KOPT-K1 (cell line): ENCODE measurements around the gene TMUB2.
A peak's percentile ranks its signal among the peaks of the same experiment; 100 is the strongest.

ENCODE experiments used
- H3K27ac ChIP-seq: fragments of 200-600 bp; sonication (generic); 2 replicates; pipeline ENCODE4 v1.5.1; 2016; ENCODE audit warnings: antibody characterized with exemption, mild to moderate bottlenecking, low read depth, low read length; ENCODE audit not compliant: poor library complexity, severe bottlenecking
- H3K36me3 ChIP-seq: fragments of 200-600 bp; sonication (generic); 2 replicates; pipeline ENCODE4 v1.5.1; 2017; ENCODE audit warnings: antibody characterized with exemption, mild to moderate bottlenecking, low read length, moderate library complexity; ENCODE audit not compliant: insufficient read depth
- H3K9me3 ChIP-seq: fragments of 200-600 bp; sonication (generic); 2 replicates; pipeline ENCODE4 v1.5.1; 2017; ENCODE audit warnings: antibody characterized with exemption, low read length, mild to moderate bottlenecking; ENCODE audit not compliant: insufficient read depth, poor library complexity, severe bottlenecking

The TMUB2 gene

DNA sequence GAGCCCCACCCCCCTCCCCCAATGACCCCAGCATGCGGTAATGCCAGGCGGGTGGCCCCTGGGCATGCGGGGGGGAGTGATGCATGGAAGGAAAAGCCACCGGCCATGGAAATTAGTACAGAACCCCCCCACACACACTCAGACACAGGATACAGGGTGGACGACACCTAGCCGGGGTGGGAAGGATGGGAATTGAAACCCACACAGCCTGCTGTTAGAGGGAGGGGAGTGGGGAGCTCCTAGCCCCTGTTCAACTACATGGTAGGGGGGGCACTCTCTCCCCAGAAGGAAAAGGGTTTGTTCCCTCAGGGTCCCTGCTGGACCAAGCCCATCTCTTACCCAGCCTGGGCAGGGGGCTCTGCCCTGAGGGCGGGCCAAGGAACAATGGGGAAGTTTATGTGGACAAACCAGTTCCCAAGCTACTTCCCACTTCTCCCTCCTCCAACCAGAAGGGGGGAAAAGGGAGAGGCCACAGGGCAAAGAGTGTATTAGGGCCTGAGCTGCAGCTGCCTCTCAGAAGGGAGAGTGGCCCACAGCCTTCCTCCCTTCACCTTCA lies 5.2 kb downstream of the TMUB2 start:
- H3K36me3 ChIP-seq = peaks cover 77% of the 10 kb centered on the region
- H3K27ac ChIP-seq = no peak overlapping the region
- no peaks in the 10 kb centered on the region for H3K9me3 ChIP-seq

DNA sequence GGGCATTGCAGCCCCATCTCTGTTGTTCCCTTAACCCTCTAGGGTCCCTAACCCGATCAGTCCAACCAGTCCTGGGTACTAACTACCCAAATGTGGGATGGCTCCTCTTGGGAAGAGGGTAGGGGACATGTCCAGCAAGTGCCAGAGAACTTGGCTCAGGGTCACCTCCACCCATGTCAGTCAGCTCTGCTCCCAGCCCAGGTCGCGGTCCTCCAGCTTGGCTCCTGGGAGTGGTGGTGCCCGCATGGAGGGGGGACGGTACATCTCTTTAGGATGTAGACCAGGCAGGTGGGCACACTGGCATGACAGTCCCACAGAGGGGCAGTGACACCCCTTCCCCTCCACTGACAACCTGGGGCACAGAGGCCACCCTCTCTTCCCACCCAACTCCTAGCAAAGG lies 6.0 kb downstream of the TMUB2 start:
- no peak overlapping the region for H3K27ac ChIP-seq
- no peaks in the 10 kb centered on the region for H3K9me3 ChIP-seq
- H3K36me3 ChIP-seq = peaks cover 84% of the 10 kb centered on the region

DNA sequence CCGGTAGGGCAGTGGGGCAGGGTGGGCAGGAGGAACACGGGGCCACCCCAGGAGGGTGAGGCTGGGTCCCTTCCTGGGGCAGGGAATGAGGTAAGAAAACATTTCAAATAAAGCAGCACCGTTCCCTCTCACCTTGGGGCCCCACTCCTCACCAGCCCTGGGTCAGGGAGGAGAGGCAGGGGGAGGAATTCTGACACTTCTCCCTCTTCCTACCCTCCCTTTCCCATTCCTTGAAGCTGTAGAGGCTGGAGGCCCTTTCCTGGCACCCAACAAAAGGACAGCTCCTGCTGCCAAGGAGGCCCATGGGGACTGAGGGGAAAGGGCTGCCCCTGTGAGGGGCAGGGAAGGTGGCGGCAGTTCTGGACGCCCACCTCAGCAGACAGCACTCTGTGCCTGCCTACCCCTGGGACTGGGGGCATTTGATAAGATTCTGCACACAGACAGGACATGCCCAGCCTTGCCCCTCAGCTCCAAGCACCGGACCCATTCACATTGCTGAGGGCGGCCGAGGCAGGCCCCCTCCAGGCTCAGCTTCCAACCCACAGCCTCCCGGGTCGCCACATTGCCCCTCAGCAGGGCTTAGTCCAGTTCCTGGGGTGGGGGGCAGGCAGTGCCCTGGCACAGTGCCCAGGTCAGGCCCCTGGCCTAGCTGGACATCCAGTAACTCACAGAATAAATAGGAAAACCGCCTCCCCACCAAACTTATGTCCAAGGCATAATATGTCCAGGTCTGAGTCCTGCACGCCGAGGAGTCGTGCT lies 6.7 kb downstream of the TMUB2 start:
- H3K27ac ChIP-seq = no peak overlapping the region
- no peaks in the 10 kb centered on the region for H3K9me3 ChIP-seq
- H3K36me3 ChIP-seq = peaks cover 84% of the 10 kb centered on the region

DNA sequence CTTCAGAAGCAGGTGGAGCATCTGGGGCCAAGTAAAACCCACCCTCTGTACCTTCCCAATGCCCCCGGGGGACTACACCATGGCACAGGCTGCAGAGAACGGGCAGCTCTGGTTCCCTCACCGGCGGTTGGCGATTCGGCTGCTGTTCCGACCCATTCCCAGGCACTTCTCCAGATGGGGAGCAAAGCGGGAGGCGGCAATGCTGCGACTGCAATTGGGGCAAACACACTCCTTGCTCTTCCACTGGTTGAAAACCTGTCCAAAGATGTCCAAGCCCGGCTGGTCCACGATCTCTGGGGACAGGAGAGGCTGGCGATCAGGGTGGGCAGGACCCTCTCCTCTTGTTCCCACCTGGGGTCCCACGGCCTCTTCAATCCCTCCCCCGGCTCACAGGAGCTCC lies 10.3 kb downstream of the TMUB2 start:
- H3K36me3 ChIP-seq = peaks cover 54% of the 10 kb centered on the region
- H3K9me3 ChIP-seq = no peaks in the 10 kb centered on the region
- H3K27ac ChIP-seq = no peak overlapping the region

DNA sequence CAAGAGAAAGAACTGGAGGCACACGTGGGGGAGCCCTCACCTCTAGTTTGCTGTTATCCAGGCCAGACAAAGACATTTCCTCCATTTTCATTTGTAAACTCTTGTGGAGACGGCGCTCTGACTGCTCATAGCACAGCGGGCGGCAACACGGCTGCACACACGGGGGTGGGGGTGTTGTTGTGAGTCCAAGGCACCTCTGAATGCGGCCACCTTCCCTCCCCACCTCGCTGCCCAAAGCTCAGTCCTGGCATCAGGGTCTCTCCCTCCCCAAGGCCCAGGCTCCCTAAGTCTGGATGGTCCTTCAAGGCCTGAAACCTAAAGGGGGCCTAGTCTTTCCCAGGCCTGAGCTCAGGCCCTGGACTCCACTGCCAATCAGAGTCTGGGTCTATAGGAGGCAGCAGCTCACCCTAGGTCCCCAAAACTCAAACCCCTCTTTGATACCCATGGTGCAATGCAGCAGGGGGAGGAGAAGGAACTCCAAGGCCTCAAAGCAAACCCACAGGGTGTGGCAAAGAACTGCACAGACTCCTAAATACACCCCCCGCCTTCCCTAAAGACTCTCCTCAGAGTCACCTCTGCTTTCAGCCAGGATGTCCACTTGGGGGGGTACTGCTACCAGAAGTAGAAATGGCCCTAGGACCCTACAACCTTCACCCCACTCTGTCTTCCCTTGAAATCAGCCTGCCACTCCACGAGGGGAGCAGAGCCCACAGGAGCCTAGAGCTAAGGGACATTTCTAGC lies 11.4 kb downstream of the TMUB2 start:
- Histone ChIP-seq H3K36me3 (peaks cover 44% of the 10 kb centered on the region), H3K9me3 (no peaks in the 10 kb centered on the region), H3K27ac (peak overlapping the region; percentile 95)

DNA sequence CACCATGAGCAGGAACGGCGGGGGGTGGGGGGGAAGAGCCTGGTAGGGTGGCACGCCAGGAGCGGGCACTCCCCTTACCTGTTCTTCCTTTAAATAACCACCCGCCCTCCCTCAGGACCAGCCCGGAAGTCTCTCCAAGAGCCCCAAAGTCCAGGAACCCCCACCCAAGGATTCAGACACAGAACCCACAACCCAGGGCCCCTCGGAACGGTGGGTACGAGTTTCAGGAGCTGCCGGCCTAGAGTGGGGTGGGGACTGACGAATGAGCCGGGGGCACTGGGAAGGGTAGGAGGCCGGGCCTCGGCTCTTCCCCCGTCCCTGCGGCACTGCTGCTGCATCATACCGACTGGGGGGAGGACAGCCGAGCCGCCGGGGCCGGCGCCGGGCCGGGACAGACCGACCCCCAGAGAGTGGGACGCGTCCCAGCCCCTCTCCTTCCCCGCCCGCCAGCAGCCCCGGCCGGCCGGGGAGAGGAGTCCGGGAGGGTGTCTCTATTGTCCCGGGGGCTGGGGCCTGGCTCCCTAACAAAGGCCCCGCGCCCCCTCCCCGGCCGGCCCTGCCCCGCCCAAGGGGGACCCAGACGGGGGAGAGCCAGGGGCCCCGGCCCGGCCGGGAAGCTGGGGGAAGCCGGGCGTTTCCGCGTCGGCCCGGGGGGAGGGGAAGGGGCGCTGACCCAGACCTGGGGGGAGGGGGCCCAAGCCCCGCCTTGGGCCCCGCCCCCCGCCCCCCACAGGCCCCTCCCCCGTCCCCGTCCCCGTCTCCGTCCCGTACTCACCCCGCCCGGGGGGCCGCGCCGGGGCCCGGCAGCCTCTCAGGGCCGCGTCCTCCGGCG lies 12.2 kb downstream of the TMUB2 start:
- Histone ChIP-seq H3K9me3 (no peaks in the 10 kb centered on the region), H3K27ac (peak overlapping the region; percentile 95), H3K36me3 (peaks cover 36% of the 10 kb centered on the region)

DNA sequence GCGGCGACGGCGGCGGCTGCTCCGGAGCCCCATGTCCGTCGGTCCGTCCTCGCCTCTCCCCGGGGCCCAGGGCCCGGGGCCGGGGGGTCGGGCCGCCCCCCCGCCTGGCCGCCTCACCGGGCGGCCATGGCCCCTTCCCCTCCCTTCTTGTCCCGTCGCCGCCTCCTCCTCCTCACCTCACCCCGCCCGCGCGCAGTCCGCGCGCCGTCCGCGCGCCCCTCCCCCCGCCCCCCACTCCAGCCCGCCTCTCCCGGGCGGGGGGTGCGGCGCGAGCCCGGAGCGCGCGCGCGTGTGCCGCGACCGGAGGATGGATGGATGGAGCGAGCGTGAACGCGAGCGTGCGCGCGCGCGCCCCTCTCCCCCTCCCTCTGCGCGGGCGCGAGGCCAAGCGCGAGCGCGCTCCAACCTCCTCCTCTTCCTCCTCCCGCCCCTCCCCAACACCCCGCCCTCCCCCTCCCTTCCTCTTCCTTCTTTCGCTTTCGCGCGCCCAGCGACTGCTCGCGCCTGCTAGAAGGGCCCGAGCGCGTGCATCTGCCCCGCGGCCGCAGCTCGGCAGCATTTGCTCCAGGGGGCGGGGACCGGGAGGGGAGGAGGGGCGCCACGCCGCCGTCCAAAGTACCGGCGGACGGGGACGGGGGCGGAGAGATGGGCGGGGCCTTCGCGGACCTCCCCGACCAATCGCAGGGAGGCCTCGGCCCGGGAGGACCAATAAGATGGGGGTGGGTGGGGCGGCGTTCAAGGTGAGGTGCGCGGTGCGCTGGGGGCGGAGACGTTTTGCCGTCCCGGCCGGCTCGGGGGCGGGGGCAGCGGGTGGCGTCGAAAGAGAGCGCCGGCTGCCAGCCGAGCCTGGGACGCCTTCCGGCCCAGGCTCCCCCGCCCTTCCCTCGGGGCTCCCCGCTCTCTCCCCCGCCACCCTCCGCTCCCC lies 13.0 kb downstream of the TMUB2 start, which contains the start of gene ATXN7L3:
ATXN7L3 (minus strand) TSS at position 332 of the 925 bp plus-strand sequence. CDS start 1,814 bp downstream, outside the sequence.
- H3K9me3 ChIP-seq = no peaks in the 10 kb centered on the region
- peak within 1 kb of the TSS; percentile 95 for H3K27ac ChIP-seq
- H3K36me3 ChIP-seq = peaks cover 27% of the 10 kb centered on the region

DNA sequence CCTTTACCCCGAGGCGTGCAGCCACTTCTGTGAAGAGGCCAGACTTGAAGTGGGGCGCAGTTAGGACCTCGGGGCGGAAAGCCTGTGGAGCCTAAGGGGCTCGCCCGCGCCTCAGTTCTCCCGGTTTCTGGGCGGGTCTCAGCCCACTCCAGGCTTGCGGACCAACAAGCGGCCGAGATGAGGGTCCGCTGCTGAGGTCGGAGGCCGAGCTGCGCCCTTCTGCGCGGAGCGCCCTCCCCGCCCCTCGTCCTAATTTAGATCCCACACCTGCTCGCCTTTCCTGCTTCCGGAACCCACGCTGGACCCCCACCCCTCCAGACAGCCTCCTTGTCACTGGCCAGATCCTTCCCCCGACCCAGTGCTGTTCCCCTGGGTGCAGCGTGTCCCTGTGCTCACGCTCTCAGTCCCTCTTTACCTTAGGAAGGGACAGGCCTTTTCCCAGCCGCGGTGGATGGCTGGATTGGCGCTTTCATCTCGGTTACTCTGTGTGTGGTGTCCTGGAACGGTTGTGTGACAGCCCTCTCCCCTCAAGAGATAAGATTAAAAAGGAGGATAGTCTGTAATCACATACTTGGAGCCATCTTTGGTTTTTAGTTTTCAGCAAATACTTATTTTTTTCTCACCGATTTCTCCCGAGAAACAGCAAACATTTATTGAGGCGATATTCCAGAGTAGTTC lies 13.8 kb downstream of the TMUB2 start:
- Histone ChIP-seq H3K9me3 (no peaks in the 10 kb centered on the region), H3K36me3 (peaks cover 22% of the 10 kb centered on the region), H3K27ac (peak overlapping the region; percentile 95)

DNA sequence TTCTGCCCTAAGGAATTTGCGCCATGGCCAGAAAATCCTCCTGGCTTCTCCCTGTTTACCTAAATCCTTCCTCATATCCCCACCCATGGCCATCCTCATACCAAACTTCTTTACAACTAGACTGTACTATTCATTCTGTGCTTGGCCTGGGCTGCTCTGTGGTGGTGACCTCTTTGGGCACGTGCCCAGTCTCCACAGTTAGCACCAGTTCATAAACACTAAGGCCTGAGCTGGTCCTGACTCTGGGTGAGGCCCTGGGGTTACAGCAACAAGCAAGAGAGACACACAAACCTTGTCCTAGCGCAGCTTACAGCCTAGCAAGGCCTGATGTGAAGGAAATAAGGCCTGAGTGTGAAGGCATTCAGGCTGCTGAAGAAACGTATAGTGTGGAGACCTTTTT lies 16.0 kb downstream of the TMUB2 start:
- H3K9me3 ChIP-seq = no peaks in the 10 kb centered on the region
- no peak overlapping the region for H3K27ac ChIP-seq
- H3K36me3 ChIP-seq = peaks cover 25% of the 10 kb centered on the region

DNA sequence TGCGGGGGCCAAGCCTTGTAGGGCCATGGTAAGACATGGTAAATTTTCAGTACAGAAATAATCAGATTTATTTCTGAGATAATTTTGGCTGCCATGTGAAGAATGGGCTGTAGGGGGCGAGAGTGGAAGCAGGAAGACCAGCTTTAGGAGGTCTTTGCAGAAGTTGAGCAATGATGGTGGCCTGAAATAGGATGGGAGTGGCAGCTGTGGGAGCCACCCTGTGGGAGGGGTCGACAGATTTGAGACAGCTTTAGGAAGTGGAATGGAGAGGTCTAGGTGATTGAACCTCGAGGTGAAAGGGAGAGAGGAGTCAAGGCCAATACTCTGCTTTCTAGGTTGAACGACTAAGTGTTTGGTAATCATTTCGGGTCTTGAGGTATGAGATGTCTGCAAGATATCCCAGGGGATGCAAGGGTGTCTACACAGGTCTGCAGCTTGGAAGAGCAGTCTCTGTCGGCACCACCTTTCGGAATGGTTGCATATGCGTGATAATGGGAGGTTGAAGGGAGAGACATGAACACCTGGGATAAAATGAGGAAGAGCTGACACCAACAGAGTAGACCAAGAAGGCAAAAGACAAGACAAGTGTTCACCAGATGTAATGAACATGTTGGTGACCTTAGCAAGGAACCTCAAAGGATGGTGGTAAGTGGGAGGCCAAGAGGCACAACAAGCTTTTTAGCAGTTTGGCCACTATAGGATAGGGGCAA lies 17.1 kb downstream of the TMUB2 start:
- Histone ChIP-seq H3K36me3 (peaks cover 36% of the 10 kb centered on the region), H3K9me3 (no peaks in the 10 kb centered on the region), H3K27ac (peak overlapping the region; percentile 29)

DNA sequence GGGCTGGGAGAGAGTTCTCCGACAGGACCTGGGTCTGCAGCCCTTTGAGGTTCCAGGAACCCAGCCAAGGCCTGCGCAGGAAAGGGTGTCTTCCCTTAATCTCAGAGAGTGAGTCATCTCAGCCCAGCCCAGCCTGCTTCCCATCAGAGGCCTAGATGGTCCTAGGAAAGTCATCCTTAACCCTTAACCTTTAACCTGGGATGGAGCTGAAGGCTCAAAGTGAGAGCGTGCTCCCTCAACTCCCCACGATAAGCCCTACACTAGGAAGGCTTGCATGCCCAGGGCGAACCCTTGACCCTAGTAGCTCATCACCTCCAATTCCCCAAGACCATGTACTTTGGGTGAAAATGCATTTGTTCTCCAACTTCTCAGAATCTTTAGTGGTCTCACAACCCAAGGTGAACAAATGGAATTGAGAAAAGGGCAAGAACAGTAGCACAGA lies 17.7 kb downstream of the TMUB2 start:
- peak overlapping the region; percentile 29 for H3K27ac ChIP-seq

DNA sequence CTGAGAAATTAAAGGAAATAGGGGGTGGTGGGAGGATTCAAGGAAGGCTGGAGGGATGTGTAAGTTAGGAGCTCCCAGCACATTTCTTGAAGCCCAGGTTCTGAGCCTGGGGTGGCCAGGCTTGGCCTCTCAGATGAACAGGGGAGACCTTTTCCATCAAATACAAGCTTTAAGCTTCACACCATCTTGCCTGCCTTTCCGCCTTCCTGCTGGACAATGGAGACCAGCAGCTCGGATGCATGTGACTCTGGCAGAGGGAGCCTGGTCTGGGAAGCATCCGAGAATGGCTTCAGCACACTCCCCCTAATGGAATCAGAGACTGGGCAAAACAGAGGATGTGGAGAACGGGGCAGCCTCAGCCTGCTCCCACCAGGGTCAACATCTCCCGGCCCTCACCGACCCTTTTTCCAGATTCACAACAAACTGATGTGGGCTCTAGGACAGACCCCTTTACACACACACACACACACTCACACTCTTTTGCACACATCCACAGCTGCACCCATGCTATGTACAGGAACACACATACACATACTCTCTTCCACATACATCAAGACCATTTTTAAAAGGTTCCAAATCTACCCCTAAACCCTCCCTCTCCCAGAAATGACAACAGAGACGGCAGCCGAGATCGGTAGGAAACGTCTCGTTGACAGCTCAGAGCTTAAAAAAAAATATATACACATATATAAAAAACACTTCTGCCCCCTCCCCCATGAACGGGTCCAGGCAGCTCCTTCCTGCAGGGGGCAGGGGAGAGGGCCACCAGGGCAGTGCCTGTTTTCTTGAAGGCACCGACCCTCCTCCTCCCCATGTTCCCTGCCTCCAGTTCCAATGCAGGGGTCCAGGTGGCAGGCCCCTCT lies 19.4 kb downstream of the TMUB2 start:
- H3K9me3 ChIP-seq = no peaks in the 10 kb centered on the region
- no peak overlapping the region for H3K27ac ChIP-seq
- H3K36me3 ChIP-seq = peaks cover 56% of the 10 kb centered on the region

More for the DNA sequence above, 17.7 kb downstream of the TMUB2 start:
- H3K9me3 ChIP-seq = no peaks in the 10 kb centered on the region
- H3K36me3 ChIP-seq = peaks cover 41% of the 10 kb centered on the region
